ENCODE measurements around the gene PRM1. TPM values are rescaled to one million over a fixed set of nuclear protein-coding genes. Genes with fewer than 3 reads are reported as not detected.

The PRM1 gene
- total RNA-seq, 2 experiments from 2014 or later = not detected

GRCh38 chr16:11253009-11253994 is 27.8 kb downstream of the PRM1 start:
- ATAC-seq = peak; percentile 9
- intact Hi-C loops (cut with micrococcal nuclease) = loop anchor here (2.0 to 5.0 kb wide), 3 partner anchors 71 to 201 kb away; no protein-coding TSS in a partner anchor
- peak; percentile 85 for DNase-seq
- H3K27me3 Mint-ChIP-seq = no peaks in the 10 kb centered on the region
- H3K9me3 Mint-ChIP-seq = no peaks in the 10 kb centered on the region
- H3K4me3 Mint-ChIP-seq = peak overlapping the region; percentile 97
- peaks cover 37% of the 10 kb centered on the region for H3K4me1 Mint-ChIP-seq (ENCODE audit: low read depth)
- peaks cover 53% of the 10 kb centered on the region for H3K36me3 Mint-ChIP-seq (ENCODE audit: low read depth)
- ChIA-PET CTCF (interaction anchor here (0.7 to 9.0 kb wide), 13 partner anchors 17 to 289 kb away, joined by 3 to 88 read pairs (median 6); no protein-coding TSS in a partner anchor), POLR2A (interaction anchor here (0.6 to 9.2 kb wide), 58 partner anchors 9 to 496 kb away, joined by 3 to 147 read pairs (median 6); partner anchors contain the start of gene TNP2)
- H3K27ac Mint-ChIP-seq = peak overlapping the region; percentile 93
- TF ChIP-seq CTCF (IDR thresholded peaks at IDR 0.05) = no peak

GRCh38 chr16:11252482-11252931 is 28.6 kb downstream of the PRM1 start:
- ChIA-PET CTCF (interaction anchor here (1.1 to 2.3 kb wide), 10 partner anchors 19 to 303 kb away, joined by 3 to 9 read pairs (median 6); no protein-coding TSS in a partner anchor), POLR2A (interaction anchor here (0.7 to 9.2 kb wide), 58 partner anchors 12 to 306 kb away, joined by 3 to 147 read pairs (median 4); partner anchors contain the start of genes PRM2 and TNP2)
- ATAC-seq (no peak), DNase-seq (peak; percentile 52)
- Mint-ChIP-seq H3K4me3 (peak overlapping the region; percentile 97), H3K27ac (peak overlapping the region; percentile 93), H3K36me3 (ENCODE audit: low read depth) (peaks cover 59% of the 10 kb centered on the region), H3K27me3 (no peaks in the 10 kb centered on the region), H3K9me3 (peaks cover 1% of the 10 kb centered on the region), H3K4me1 (ENCODE audit: low read depth) (peaks cover 38% of the 10 kb centered on the region)
- TF ChIP-seq CTCF (IDR thresholded peaks at IDR 0.05) = no peak
- intact Hi-C loops (cut with micrococcal nuclease) = loop anchor here (2.0 to 5.0 kb wide), 3 partner anchors 70 to 200 kb away; no protein-coding TSS in a partner anchor

DNA sequence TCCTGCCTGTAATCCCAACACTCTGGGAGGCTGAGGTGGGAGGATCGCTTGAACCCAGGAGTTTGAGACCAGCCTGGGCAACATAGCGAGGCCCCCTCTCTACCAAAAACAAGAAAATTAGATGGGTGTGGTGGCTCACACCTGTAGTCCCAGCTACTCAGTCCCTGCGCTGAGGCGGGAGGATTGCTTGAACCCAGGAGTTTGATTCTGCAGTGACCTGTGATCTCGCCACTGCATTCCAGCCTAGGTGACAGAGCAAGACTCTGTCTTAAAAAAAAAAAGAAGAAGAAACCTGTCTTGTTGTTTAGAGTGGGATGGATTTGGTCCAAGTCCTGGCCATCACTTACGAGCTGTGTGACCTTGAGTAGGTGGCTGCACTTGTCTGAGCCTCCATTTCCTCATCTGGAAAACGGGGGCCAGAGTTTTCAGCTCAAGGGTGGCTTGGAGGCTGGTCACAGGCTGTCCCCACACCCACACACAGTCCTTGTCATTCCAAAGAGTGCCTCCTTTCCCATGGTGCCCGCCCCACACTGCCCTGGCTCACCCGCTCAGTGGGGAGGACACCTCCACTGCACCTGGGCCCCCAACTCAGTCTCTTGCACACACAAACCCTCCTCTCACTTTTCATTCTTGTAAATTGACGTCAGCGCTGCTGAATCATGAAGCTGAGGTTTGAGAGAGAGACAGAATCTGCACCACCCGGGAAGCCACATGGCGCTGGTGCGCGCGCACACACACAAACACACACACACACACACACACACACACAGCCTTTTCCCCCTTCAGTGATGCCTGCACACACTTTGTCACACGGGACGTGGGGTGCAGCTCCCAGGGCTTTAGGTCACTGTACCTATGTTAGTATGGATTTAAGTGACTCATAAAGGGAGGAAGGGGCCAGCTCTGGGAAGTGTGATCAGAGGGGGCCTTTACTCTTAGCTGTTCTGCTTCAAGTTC is 29.3 kb downstream of the PRM1 start:
- Mint-ChIP-seq H3K36me3 (ENCODE audit: low read depth) (peaks cover 60% of the 10 kb centered on the region), H3K27ac (peak overlapping the region; percentile 93), H3K27me3 (no peaks in the 10 kb centered on the region), H3K4me1 (ENCODE audit: low read depth) (peaks cover 35% of the 10 kb centered on the region), H3K4me3 (peak overlapping the region; percentile 97), H3K9me3 (peaks cover 1% of the 10 kb centered on the region)
- ATAC-seq = peak; percentile 34
- DNase-seq = peak; percentile 95
- CTCF ChIA-PET = interaction anchor here (0.6 to 2.3 kb wide), 12 partner anchors 18 to 303 kb away, joined by 3 to 9 read pairs (median 6); no protein-coding TSS in a partner anchor
- no peak for TF ChIP-seq CTCF (IDR thresholded peaks at IDR 0.05)
- intact Hi-C loops (cut with micrococcal nuclease) = loop anchor here (2.0 to 5.0 kb wide), 3 partner anchors 70 to 199 kb away; no protein-coding TSS in a partner anchor
- POLR2A ChIA-PET = interaction anchor here (0.7 to 9.2 kb wide), 68 partner anchors 9 to 305 kb away, joined by 3 to 147 read pairs (median 5); partner anchors contain the start of genes PRM2 and TNP2

DNA sequence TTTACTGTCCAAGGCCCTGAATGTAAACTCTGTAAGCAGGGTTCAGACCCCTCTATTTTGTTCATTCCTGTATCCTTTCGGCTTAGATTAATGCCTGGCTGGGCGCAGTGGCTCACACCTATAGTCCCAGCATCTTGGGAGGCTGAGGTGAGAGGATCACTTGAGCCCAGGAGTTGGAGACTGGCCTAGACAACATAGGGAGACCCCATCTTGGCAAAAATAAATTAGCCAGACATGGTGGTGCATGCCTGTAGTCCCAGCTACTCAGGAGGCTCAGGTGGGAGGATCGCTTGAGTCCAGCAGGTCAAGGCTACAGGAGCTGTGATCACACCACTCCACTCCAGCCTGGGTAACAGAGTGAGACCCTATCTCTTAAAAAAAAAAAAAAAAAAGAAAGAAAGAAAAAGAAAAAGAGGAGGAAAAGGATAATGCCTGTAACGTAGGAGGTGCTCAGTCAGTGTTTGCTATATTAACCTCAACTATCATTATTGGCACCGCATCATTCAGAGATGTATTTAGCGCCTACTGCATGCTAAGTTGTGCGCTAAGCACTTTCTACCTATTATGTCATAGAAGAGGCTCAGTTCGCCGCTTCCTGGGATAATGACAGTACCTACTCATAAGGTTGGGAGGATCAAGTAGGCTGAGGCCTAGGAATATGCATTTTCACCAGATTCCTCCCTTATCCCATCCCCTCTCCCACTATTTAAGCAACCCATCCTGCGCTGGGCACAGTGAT is 30.2 kb downstream of the PRM1 start:
- peaks cover 4% of the 10 kb centered on the region for H3K9me3 Mint-ChIP-seq
- H3K4me1 Mint-ChIP-seq (ENCODE audit: low read depth) = peaks cover 40% of the 10 kb centered on the region
- ATAC-seq = no peak
- DNase-seq = no peak
- H3K4me3 Mint-ChIP-seq = peak overlapping the region; percentile 97
- peaks cover 60% of the 10 kb centered on the region for H3K36me3 Mint-ChIP-seq (ENCODE audit: low read depth)
- intact Hi-C loops (cut with micrococcal nuclease) = loop anchor here (5.0 kb wide), 2 partner anchors 69 to 159 kb away; no protein-coding TSS in a partner anchor
- H3K27me3 Mint-ChIP-seq = no peaks in the 10 kb centered on the region
- POLR2A ChIA-PET = interaction anchor here (0.7 to 9.2 kb wide), 34 partner anchors 8 to 291 kb away, joined by 3 to 147 read pairs (median 8); no protein-coding TSS in a partner anchor
- peak overlapping the region; percentile 93 for H3K27ac Mint-ChIP-seq
- CTCF ChIA-PET = interaction anchor here (0.9 to 2.3 kb wide), 5 partner anchors 17 to 287 kb away, joined by 3 to 9 read pairs (median 9); no protein-coding TSS in a partner anchor
- TF ChIP-seq CTCF (IDR thresholded peaks at IDR 0.05) = no peak

Data from activated CD8-positive, alpha-beta T cell treated with anti-CD3 and anti-CD28 coated beads for 36 hours (primary cell).